GM12865 (cell line): Measurements from ENCODE around the gene GNG14.

Experiments
- DNase-seq: peaks from one replicate; pipeline ENCODE4 v3.0.0; 2010; ENCODE audit warnings: low read depth
- H3K4me3 ChIP-seq: 2 replicates; pipeline ENCODE4 v1.5.1; 2011; ENCODE audit warnings: mild to moderate bottlenecking, low read depth, low read length, control low read depth
- TF ChIP-seq, protein P1 (sequence below): IDR thresholded peaks from 2 replicates; pipeline ENCODE4 v1.5.1; 2011; ENCODE audit warnings: low read length, control low read depth, low read depth, inconsistent platforms; ENCODE audit not compliant: insufficient read depth; ENCODE audit errors: missing control alignments

The GNG14 gene

DNA sequence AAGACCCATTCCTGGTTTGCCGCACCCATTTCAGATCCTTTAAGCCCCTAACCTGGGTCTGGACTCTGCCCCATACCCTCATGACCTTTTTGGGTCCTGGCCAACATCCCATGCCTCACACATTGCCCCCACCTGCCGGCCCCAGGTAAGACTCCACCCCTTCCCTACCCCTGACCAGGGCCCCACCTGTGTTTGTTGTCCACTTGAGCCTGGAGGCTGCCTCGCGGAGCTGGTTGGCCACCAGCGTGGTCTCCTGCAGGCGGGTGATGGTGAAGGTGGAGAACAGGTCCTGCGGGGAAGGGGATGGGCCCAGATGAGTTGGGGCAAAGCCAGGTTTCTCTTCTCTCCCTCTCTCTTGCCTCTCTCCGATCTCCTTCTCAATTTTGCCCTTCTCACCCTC lies 40.8 kb upstream of the GNG14 start:
- TF ChIP-seq, protein P1, sequence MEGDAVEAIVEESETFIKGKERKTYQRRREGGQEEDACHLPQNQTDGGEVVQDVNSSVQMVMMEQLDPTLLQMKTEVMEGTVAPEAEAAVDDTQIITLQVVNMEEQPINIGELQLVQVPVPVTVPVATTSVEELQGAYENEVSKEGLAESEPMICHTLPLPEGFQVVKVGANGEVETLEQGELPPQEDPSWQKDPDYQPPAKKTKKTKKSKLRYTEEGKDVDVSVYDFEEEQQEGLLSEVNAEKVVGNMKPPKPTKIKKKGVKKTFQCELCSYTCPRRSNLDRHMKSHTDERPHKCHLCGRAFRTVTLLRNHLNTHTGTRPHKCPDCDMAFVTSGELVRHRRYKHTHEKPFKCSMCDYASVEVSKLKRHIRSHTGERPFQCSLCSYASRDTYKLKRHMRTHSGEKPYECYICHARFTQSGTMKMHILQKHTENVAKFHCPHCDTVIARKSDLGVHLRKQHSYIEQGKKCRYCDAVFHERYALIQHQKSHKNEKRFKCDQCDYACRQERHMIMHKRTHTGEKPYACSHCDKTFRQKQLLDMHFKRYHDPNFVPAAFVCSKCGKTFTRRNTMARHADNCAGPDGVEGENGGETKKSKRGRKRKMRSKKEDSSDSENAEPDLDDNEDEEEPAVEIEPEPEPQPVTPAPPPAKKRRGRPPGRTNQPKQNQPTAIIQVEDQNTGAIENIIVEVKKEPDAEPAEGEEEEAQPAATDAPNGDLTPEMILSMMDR = no peak
- no peak for DNase-seq
- H3K4me3 ChIP-seq = no peak overlapping the region

DNA sequence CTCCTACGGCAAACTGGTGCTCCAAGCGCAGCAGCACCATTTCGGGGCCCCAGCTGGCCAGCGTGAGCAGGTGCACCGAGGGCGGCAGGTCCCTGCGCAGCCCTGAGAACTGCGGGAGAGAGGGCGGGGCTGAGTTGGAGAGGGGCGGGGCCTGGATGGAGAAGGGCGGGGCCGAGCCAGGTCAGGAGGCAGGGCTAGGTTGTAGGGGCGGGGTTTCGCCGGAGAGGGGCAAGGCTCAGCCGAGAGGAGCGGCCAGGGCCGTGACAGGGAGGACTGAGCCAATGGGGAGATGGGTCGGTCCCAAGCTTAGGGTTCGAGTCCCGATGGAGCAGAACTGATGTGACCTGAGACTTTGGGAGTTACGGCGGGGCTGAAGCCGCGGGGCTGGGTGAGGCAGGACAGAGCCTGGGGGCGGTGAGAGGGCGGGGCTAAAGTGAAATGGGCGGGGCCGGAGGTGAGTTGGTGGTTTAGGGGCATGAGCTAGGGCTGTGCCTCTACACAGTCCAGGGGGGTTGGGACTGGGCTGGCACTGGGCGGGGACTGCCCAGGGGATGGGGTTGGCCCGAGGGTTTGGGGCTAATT lies 40.2 kb upstream of the GNG14 start:
- no peak overlapping the region for H3K4me3 ChIP-seq
- peak; percentile 24 for DNase-seq
- TF ChIP-seq, protein P1 = no peak

DNA sequence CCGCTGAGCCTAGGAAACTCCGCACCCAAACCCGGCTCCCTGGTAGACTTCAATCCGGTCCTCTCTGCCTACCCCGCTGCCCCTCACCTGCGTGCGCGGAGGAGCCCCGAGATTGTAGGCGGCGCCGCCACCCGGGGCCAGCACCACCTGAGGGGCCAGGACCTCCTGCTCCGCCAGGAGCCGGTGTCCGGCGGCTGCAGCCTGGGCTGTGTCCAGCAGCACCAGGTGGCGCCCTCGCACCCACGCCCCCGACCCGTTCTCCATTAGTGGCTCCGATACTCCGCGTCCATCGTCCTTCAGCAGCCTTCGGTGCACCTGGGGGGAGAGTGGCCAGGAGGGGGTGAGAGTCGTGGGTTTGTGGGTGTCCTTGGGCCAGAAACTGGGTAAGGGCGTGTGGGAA lies 39.7 kb upstream of the GNG14 start:
- no peak overlapping the region for H3K4me3 ChIP-seq
- TF ChIP-seq, protein P1 = no peak
- no peak for DNase-seq

DNA sequence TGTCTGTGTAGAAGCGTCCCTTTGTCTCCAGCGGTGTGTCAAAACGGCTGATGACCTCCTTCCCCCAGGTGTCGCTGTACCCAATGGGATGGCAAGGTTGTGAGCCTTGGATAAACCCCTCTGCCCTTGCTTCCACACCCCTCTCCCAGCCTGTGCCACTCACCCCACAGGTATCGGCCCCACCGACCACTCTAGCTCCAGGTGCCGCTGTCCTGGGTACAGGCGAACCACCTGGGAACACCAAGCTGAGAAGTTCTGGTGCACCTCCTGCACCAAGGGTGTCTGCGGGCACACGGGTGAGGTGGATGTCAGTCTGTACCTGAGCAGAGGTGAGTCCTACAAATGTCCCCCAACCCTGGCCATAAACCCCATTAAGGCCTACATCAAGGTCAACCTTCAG lies 37.9 kb upstream of the GNG14 start:
- no peak for DNase-seq
- TF ChIP-seq, protein P1 = no peak

DNA sequence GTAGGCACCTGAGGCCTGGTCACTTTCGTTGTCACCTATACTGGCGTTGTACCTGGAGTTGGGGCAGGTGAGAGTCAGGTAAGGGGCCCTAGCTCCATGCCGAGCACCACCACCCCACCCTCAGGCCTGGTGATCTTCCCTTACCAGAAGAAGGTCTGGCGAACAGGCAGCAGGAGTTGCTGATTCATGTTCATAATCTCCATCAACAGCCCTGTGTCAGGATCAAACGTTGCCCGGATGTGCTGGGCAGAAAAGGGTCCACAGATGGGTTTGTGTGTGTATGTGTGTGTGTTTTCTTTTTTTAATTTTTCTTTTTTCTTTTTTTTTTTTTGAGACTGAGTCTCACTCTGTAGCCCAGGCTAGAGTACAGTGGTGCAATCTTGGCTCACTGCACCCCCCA lies 35.6 kb upstream of the GNG14 start:
- H3K4me3 ChIP-seq = no peak overlapping the region
- no peak for DNase-seq
- TF ChIP-seq, protein P1 = no peak

More for the DNA sequence above, 37.9 kb upstream of the GNG14 start:
- no peak overlapping the region for H3K4me3 ChIP-seq

DNA sequence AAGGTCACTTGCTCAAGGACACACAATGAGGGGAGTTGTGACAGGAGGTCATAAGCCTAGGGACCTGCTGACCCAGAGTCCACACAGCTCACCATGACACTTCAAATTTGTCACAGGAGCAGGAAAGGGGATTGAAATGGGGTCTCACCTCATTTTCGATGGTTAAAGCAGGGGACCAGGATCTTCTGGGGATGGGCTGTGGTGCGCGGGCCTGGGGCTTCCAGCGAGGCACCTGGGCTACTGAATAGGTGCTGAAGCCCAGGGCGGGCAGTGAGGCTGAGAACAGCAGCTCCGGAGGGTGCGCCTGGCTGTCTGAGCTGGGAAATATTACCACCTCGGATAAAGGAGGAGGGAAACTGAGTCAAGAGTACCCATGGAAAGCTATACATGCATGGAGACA lies 32.3 kb upstream of the GNG14 start:
- DNase-seq = no peak
- no peak overlapping the region for H3K4me3 ChIP-seq
- TF ChIP-seq, protein P1 = no peak

DNA sequence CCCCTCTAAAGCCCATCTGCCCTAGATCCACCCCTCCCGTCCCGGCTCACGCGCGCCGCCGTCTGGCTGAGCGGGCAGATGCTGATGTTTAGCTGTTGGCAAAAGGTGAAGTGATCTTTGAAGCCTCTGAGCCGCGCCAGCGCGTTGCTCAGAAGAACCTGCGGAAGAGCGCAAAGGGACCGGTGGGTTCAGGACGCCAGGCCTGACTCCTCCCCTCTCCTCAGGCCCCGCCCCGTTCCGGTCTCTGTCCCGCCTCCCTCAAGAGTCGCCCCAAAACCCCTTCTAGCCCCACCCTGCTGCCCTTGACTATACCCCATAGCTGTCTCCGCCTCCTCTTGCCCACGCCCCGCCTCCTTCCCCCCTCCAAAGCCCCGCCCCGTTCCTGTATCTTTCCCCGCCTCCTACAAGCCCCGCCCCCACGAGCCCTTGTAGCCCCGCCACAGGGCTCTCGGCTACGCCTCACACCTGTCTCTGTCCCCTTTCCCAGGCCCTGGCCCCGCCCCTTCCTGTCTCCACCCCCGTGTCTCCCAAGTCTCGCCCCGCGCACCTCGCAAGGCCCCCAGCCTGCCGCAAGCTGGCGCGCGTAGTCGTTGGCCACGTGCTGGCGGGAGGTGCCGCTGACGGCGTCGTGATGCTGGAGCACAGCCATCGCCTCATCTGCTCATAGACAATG lies 30.8 kb upstream of the GNG14 start:
- TF ChIP-seq, protein P1 = no peak
- no peak overlapping the region for H3K4me3 ChIP-seq
- DNase-seq = no peak
